Epidermal melanocyte (primary cell): Measurements from ENCODE around the gene MRPL17.

Experiments used
- DNase-seq: peaks from one replicate; pipeline ENCODE4 v3.0.0; 2011; ENCODE audit warnings: low spot score; ENCODE audit not compliant: insufficient read length

Gene MRPL17

GRCh38 chr11:6655020-6655789 lies 27.9 kb downstream of the MRPL17 start:
- DNase-seq: no peak

GRCh38 chr11:6654281-6655019 lies 28.7 kb downstream of the MRPL17 start:
- no peak for DNase-seq

- no peak for DNase-seq
Observed at GRCh38 chr11:6653656-6654055, 29.5 kb downstream of the MRPL17 start.

- DNase-seq: no peak
Observed at GRCh38 chr11:6653097-6653496, 30.0 kb downstream of the MRPL17 start.

- DNase-seq: no peak
Observed at GRCh38 chr11:6652182-6652581, 31.0 kb downstream of the MRPL17 start.

GRCh38 chr11:6650980-6651379 lies 32.2 kb downstream of the MRPL17 start:
- no peak for DNase-seq

GRCh38 chr11:6650104-6650503 lies 33.0 kb downstream of the MRPL17 start:
- no peak for DNase-seq

- no peak for DNase-seq
Observed at GRCh38 chr11:6648501-6648900, 34.6 kb downstream of the MRPL17 start.

GRCh38 chr11:6647836-6648235 lies 35.3 kb downstream of the MRPL17 start:
- DNase-seq: no peak

GRCh38 chr11:6646918-6647679 lies 36.0 kb downstream of the MRPL17 start:
- peak; percentile 19 for DNase-seq

- DNase-seq: peak; percentile 72
Observed at GRCh38 chr11:6646576-6646917, 36.6 kb downstream of the MRPL17 start.

GRCh38 chr11:6646071-6646470 lies 37.1 kb downstream of the MRPL17 start:
- peak; percentile 18 for DNase-seq

GRCh38 chr11:6642957-6643356 lies 40.2 kb downstream of the MRPL17 start:
- no peak for DNase-seq

- no peak for DNase-seq
Observed at GRCh38 chr11:6640985-6641701, 42.0 kb downstream of the MRPL17 start.

- DNase-seq: no peak
Observed at GRCh38 chr11:6640036-6640984, 42.8 kb downstream of the MRPL17 start.

GRCh38 chr11:6638429-6638828 lies 44.7 kb downstream of the MRPL17 start:
- DNase-seq: no peak

GRCh38 chr11:6637871-6638270 lies 45.3 kb downstream of the MRPL17 start:
- DNase-seq: no peak

- DNase-seq: no peak
Observed at GRCh38 chr11:6636480-6636879, 46.7 kb downstream of the MRPL17 start.

GRCh38 chr11:6635082-6635932 lies 47.8 kb downstream of the MRPL17 start:
- DNase-seq: peak; percentile 92
